Epithelial cell of esophagus (primary cell): ENCODE results near the gene PBXIP1.

Source experiments
- DNase-seq: peaks from one replicate; pipeline ENCODE4 v3.0.0; 2010; ENCODE audit warnings: low read depth
- H3K4me3 ChIP-seq: 2 replicates; pipeline ENCODE4 v1.5.1; 2011; ENCODE audit warnings: mild to moderate bottlenecking, low read length, control low read depth
- TF ChIP-seq, protein P1 (sequence below): IDR thresholded peaks from 2 replicates; pipeline ENCODE4 v1.5.1; 2011; ENCODE audit warnings: low read depth, mild to moderate bottlenecking, low read length, control low read depth, inconsistent platforms; ENCODE audit not compliant: insufficient read depth; ENCODE audit errors: missing control alignments

PBXIP1 gene

GRCh38 chr1:154974102-154974807 lies 18.4 kb upstream of the PBXIP1 start, which contains the start of gene CKS1B:
CKS1B (plus strand) TSS chr1:154974681; CDS start chr1:154974746, 65 bp downstream.
- DNase-seq: peak; percentile 100
- H3K4me3 ChIP-seq: peak within 1 kb of the TSS; percentile 61
- TF ChIP-seq, protein P1, sequence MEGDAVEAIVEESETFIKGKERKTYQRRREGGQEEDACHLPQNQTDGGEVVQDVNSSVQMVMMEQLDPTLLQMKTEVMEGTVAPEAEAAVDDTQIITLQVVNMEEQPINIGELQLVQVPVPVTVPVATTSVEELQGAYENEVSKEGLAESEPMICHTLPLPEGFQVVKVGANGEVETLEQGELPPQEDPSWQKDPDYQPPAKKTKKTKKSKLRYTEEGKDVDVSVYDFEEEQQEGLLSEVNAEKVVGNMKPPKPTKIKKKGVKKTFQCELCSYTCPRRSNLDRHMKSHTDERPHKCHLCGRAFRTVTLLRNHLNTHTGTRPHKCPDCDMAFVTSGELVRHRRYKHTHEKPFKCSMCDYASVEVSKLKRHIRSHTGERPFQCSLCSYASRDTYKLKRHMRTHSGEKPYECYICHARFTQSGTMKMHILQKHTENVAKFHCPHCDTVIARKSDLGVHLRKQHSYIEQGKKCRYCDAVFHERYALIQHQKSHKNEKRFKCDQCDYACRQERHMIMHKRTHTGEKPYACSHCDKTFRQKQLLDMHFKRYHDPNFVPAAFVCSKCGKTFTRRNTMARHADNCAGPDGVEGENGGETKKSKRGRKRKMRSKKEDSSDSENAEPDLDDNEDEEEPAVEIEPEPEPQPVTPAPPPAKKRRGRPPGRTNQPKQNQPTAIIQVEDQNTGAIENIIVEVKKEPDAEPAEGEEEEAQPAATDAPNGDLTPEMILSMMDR: no peak

GRCh38 chr1:154973344-154974101 lies 17.6 kb upstream of the PBXIP1 start:
- TF ChIP-seq, protein P1: peak; percentile 43
- peak; percentile 98 for DNase-seq
- H3K4me3 ChIP-seq: peak overlapping the region; percentile 61

DNA sequence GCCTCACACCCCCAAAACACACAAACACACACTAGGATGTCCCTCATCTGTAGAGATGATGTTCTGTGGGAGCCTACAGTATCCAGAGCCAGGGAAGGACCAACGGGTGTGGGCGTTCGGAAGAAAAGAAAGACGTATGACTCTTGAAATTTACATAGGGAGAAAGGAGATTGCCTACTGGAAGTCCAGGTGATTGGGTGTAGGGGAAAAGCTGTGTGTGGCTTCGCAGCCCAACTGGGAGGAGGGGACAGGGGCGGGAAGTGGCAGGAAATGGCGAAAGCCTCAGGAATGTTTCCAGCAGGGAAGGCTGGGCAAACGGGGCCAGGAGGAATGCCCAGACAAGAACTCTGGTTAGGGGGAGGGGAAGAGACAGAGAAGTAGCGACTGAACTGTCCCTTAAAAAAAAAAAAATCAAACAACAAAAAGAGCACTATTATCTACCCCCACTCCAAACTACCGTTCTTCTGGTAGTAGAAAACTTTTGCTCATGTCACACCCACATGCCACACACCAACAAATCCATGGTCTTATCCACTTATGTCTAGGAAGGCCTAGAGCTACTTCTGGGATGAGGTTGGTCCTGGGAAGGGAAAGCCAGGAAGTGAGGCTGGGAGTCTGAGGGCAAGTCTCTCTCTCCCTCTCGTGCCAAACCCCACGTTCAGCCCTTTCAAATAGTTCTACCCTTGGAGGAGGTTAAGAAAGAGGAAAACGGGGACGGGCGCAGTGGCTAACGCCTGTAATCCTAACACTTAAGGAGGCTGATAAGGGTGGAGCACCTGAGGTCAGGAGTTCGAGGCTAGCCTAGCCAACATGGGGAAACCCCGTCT lies 16.8 kb upstream of the PBXIP1 start:
- TF ChIP-seq, protein P1: no peak
- DNase-seq: peak; percentile 98
- H3K4me3 ChIP-seq: peak overlapping the region; percentile 61

DNA sequence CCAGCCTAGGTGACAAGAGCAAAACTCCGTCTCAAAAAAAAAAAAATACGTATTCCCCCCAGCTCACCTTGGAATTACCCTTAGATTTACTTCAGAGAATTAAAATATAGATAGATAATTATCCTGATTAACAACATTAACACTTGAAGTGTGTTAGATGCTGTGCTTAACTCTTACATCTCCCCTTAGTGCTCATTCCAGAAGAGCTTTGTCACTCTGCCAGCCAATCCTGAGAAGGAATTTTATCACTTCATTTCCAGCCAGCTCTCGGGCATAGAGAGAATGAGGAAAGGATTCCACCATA lies 16.3 kb upstream of the PBXIP1 start:
- TF ChIP-seq, protein P1: no peak
- peak overlapping the region; percentile 44 for H3K4me3 ChIP-seq
- no peak for DNase-seq

- H3K4me3 ChIP-seq: peak overlapping the region; percentile 96
- peak; percentile 85 for DNase-seq
- TF ChIP-seq, protein P1: no peak
Measured at GRCh38 chr1:154971341-154971998, 15.6 kb upstream of the PBXIP1 start.

DNA sequence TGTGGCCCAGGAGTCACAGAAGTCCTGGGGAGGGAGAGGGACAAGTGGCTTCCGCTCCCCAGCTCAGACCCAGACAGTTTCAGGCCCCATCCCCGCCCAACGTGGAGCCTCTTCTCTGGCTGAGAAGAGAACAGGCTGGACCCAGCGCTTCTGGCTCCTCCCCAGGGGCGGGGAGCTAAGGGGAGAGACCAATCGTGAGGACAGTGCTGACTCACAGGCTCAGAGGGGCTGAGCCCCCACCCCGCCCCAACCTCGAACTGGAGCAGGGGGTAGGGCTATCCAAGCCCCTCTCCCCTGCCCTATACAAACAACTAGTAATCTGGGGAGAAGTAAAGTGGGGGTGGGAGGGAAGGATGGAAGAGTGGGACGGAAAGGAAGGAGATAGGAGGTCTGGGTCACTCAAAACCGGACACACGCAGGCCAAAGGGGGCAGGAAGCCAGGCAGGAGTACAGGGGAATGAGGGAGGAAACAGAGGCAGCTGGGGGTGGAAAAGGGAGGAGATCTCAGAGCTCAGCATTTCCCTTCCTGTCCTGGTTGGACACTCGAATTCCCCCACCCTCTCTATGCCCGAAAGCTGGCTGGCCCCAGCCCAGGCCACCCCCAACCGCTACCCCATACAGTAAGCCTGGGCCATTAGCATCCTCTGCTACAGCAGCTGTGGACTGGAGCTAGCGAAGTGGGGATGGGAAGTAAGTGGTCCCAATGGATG lies 14.9 kb upstream of the PBXIP1 start, which contains the start of gene SHC1:
TSS of gene SHC1 (minus strand) at position 117 of the 710 bp plus-strand sequence. CDS start 221 bp downstream, outside the sequence.
- peak within 1 kb of the TSS; percentile 96 for H3K4me3 ChIP-seq
- peak; percentile 95 for DNase-seq
- TF ChIP-seq, protein P1: no peak
